Tongue (tissue), 2 donors: Measurements from ENCODE around the gene DCAF16. TPM values are rescaled to one million over a fixed set of nuclear protein-coding genes. Genes with fewer than 3 reads are reported as not detected.

ENCODE experiments used
- DNase-seq: peaks from one replicate; pipeline ENCODE4 v3.0.0-alpha.2; 2015
- total RNA-seq: library from RNA; depleted of rRNA; stranded (reverse); fragments of >200 nt; gene quantifications from one replicate; pipeline ENCODE4 v1.2.3, GENCODE V29; 2014

Gene DCAF16
- total RNA-seq, 1 donor from 2014 or later = 26.5 TPM

GRCh38 chr4:17781300-17782287 lies 29.0 kb downstream of the DCAF16 start, which contains the start of gene FAM184B:
Gene FAM184B (minus strand): TSS chr4:17781621. CDS start chr4:17781299, 322 bp downstream.
- peak; percentile 43 for DNase-seq

- DNase-seq = peak; percentile 59
These were observed 29.9 kb downstream of the DCAF16 start for GRCh38 chr4:17780501-17781299.

- no peak for DNase-seq
These were observed 32.1 kb downstream of the DCAF16 start for GRCh38 chr4:17778431-17778830.

- DNase-seq = peak; percentile 77
These were observed 37.3 kb downstream of the DCAF16 start for GRCh38 chr4:17773135-17773698.

- DNase-seq = peak; percentile 90
These were observed 39.2 kb downstream of the DCAF16 start for GRCh38 chr4:17771284-17771908.

GRCh38 chr4:17770845-17771244 lies 39.7 kb downstream of the DCAF16 start:
- DNase-seq = peak; percentile 9

GRCh38 chr4:17769406-17770174 lies 41.0 kb downstream of the DCAF16 start:
- DNase-seq = peak; percentile 30

GRCh38 chr4:17766826-17767458 lies 43.6 kb downstream of the DCAF16 start:
- no peak for DNase-seq

GRCh38 chr4:17765514-17766286 lies 44.9 kb downstream of the DCAF16 start:
- no peak for DNase-seq

- peak; percentile 28 for DNase-seq
These were observed 46.6 kb downstream of the DCAF16 start for GRCh38 chr4:17763931-17764330.

GRCh38 chr4:17763416-17763815 lies 47.1 kb downstream of the DCAF16 start:
- peak; percentile 38 for DNase-seq

GRCh38 chr4:17762726-17763125 lies 47.8 kb downstream of the DCAF16 start:
- peak; percentile 29 for DNase-seq

- no peak for DNase-seq
These were observed 49.5 kb downstream of the DCAF16 start for GRCh38 chr4:17761062-17761461.

GRCh38 chr4:17760626-17761025 lies 49.9 kb downstream of the DCAF16 start:
- no peak for DNase-seq

- no peak for DNase-seq
These were observed 52.1 kb downstream of the DCAF16 start for GRCh38 chr4:17758485-17758884.

GRCh38 chr4:17757621-17758020 lies 52.9 kb downstream of the DCAF16 start:
- peak; percentile 31 for DNase-seq

- DNase-seq = no peak
These were observed 56.9 kb downstream of the DCAF16 start for GRCh38 chr4:17753646-17754045.
